Osteocyte (in vitro differentiated cells): ENCODE data around the gene SCRG1. TPM values are rescaled to one million over a fixed set of nuclear protein-coding genes. Genes with fewer than 3 reads are reported as not detected.
A peak's percentile ranks its signal among the peaks of the same experiment; 100 is the strongest.

ENCODE experiments used
- DNase-seq: peaks from one replicate; pipeline ENCODE4 v3.0.0; 2021; ENCODE audit warnings: mixed read lengths; ENCODE audit not compliant: unreplicated experiment; ENCODE audit errors: extremely low spot score
- H3K27ac Mint-ChIP-seq: one replicate; pipeline ENCODE4 v1.8.0; 2021; ENCODE audit warnings: mild to moderate bottlenecking, mixed read lengths; ENCODE audit not compliant: unreplicated experiment
- H3K27me3 Mint-ChIP-seq: one replicate; pipeline ENCODE4 v1.8.0; 2021; ENCODE audit warnings: mixed read lengths; ENCODE audit not compliant: unreplicated experiment
- H3K36me3 Mint-ChIP-seq: one replicate; pipeline ENCODE4 v1.8.0; 2021; ENCODE audit warnings: mixed read lengths; ENCODE audit not compliant: unreplicated experiment
- H3K4me1 Mint-ChIP-seq: one replicate; pipeline ENCODE4 v1.8.0; 2021; ENCODE audit warnings: mixed read lengths; ENCODE audit not compliant: unreplicated experiment
- H3K4me3 Mint-ChIP-seq: one replicate; pipeline ENCODE4 v1.8.0; 2021; ENCODE audit warnings: mild to moderate bottlenecking, moderate library complexity, mixed read lengths; ENCODE audit not compliant: unreplicated experiment
- H3K9me3 Mint-ChIP-seq: one replicate; pipeline ENCODE4 v1.8.0; 2021; ENCODE audit warnings: mixed read lengths; ENCODE audit not compliant: unreplicated experiment
- long read RNA-seq: library from polyadenylated mRNA; unstranded; transcript quantifications from one replicate; pipeline ENCODE4 v2.0.0, GENCODE V29; 2021
- total RNA-seq: library from RNA; stranded (reverse); gene quantifications from 2 replicates; pipeline ENCODE4 v1.2.1, GENCODE V29; 2021
- TF ChIP-seq, protein P1 (sequence below): fragments of 200-600 bp; sonication (generic); IDR thresholded peaks from 2 replicates; pipeline ENCODE4 v1.5.0; 2021; ENCODE audit warnings: antibody characterized with exemption, mild to moderate bottlenecking, moderate library complexity

SCRG1 gene
- total RNA-seq, result 2.2 and 2.6 TPM in 2 replicates
- long read RNA-seq, full-length matches to known transcripts, result 4 of 4 reads
- long read RNA-seq, partial matches to known transcripts, result 0 of 4 reads
- long read RNA-seq, other reads (novel, unspliced or antisense), result 0 of 4 reads

GRCh38 chr4:173398779-173399415, at the start of gene SCRG1:
Gene SCRG1, minus strand, starts transcription at chr4:173399116. Its CDS starts 7,702 bp downstream, at chr4:173391414.
- DNase-seq, result no peak
- H3K4me1 Mint-ChIP-seq, result peaks cover 3% of the 10 kb centered on the region
- peak within 1 kb of the TSS; percentile 83 for H3K27ac Mint-ChIP-seq
- peak within 1 kb of the TSS; percentile 49 for H3K4me3 Mint-ChIP-seq
- H3K36me3 Mint-ChIP-seq, result peaks cover 11% of the 10 kb centered on the region
- peaks cover 2% of the 10 kb centered on the region for H3K9me3 Mint-ChIP-seq
- TF ChIP-seq, protein P1, sequence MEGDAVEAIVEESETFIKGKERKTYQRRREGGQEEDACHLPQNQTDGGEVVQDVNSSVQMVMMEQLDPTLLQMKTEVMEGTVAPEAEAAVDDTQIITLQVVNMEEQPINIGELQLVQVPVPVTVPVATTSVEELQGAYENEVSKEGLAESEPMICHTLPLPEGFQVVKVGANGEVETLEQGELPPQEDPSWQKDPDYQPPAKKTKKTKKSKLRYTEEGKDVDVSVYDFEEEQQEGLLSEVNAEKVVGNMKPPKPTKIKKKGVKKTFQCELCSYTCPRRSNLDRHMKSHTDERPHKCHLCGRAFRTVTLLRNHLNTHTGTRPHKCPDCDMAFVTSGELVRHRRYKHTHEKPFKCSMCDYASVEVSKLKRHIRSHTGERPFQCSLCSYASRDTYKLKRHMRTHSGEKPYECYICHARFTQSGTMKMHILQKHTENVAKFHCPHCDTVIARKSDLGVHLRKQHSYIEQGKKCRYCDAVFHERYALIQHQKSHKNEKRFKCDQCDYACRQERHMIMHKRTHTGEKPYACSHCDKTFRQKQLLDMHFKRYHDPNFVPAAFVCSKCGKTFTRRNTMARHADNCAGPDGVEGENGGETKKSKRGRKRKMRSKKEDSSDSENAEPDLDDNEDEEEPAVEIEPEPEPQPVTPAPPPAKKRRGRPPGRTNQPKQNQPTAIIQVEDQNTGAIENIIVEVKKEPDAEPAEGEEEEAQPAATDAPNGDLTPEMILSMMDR, result no peak
- H3K27me3 Mint-ChIP-seq, result no peaks in the 10 kb centered on the region

- Mint-ChIP-seq H3K27ac (no peak overlapping the region), H3K4me3 (no peak overlapping the region), H3K27me3 (no peaks in the 10 kb centered on the region), H3K9me3 (no peaks in the 10 kb centered on the region), H3K36me3 (peaks cover 6% of the 10 kb centered on the region), H3K4me1 (no peaks in the 10 kb centered on the region)
- TF ChIP-seq, protein P1, result no peak
- no peak for DNase-seq
Observed at GRCh38 chr4:173448103-173448502, 49.2 kb upstream of the SCRG1 start.

DNA sequence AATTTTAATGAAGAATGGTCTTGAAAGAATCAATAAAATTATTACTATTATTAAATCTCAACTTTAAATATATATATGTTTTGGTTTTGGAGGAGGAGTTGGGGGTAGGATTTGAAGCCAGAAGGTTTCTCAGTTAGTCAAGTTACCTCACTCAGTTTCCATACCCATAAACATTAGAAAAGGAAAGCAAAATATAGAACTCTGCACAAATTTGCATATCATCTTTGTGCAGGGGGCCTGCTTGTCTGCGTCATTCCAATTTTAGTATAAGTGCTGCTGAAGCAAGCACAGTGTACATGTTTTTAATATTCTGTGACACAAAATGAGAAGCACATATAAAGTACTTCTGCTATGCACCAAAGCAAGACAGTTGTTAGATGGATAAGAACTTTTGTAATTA, 47.5 kb upstream of the SCRG1 start:
- Mint-ChIP-seq H3K27me3 (no peaks in the 10 kb centered on the region), H3K4me3 (no peak overlapping the region), H3K36me3 (peaks cover 13% of the 10 kb centered on the region), H3K4me1 (no peaks in the 10 kb centered on the region), H3K9me3 (no peaks in the 10 kb centered on the region), H3K27ac (no peak overlapping the region)
- TF ChIP-seq, protein P1, result no peak
- no peak for DNase-seq

GRCh38 chr4:173443121-173443520, 44.2 kb upstream of the SCRG1 start:
- Mint-ChIP-seq H3K9me3 (peaks cover 4% of the 10 kb centered on the region), H3K36me3 (peaks cover 19% of the 10 kb centered on the region), H3K27ac (no peak overlapping the region), H3K4me3 (no peak overlapping the region), H3K4me1 (no peaks in the 10 kb centered on the region), H3K27me3 (no peaks in the 10 kb centered on the region)
- TF ChIP-seq, protein P1, result no peak
- DNase-seq, result no peak

DNA sequence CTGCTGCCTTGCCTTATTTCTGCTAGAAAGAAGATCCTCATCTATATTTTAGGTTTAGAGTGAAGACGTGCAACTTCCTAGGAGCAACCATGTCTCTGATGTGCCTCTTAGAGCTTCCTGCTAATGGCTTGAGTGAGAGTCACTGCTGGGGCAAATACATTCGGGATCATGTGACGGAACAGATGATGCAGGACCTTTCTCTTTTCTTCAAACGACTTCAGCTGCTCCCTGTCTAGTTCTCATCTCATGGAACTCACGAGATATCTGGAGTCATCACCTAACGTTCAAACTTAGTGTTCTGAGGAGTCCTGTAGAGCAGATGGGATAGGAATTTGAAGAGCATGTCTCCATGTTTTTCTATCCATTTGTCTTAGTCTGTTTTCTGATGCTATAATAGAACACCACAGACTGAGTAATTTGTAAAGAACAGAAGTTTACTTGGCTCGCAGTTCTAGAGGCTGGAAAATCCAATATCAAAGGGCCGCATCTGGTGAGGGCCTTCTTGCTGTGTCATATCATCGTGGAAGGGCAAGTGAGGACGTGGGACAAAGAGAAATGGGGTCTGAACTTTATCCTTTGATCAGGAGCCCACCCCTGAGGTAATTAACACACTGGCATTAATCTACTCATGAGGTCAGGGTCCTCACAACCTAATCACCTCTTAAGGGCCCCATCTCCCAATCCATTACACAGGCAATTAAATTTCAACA, 43.5 kb upstream of the SCRG1 start:
- Mint-ChIP-seq H3K27me3 (no peaks in the 10 kb centered on the region), H3K4me1 (no peaks in the 10 kb centered on the region), H3K9me3 (peaks cover 4% of the 10 kb centered on the region), H3K27ac (no peak overlapping the region), H3K36me3 (peaks cover 21% of the 10 kb centered on the region), H3K4me3 (no peak overlapping the region)
- DNase-seq, result no peak
- TF ChIP-seq, protein P1, result no peak
